ENCODE measurements around the gene MCAT.

DNA sequence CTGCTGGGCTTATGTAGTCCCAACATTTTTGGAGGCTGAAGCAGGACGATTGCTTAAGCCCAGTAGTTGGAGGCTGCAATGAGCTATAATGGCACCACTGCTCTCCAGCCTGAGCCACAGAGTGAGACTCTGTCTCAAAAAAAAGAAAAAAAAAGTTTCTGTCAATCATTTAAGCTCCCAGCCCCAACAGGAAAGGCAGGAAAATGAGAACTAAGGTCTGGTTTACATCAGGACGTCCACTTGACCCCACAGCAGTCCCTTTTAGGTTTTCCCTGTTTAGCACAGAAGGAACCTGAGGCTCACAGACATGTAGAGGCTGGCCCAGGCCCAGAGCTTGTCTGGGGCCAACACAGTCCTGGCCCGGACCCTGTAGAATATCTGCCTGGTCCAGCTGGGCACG is 44.8 kb downstream of the MCAT start:
- TF ChIP-seq, protein P1, sequence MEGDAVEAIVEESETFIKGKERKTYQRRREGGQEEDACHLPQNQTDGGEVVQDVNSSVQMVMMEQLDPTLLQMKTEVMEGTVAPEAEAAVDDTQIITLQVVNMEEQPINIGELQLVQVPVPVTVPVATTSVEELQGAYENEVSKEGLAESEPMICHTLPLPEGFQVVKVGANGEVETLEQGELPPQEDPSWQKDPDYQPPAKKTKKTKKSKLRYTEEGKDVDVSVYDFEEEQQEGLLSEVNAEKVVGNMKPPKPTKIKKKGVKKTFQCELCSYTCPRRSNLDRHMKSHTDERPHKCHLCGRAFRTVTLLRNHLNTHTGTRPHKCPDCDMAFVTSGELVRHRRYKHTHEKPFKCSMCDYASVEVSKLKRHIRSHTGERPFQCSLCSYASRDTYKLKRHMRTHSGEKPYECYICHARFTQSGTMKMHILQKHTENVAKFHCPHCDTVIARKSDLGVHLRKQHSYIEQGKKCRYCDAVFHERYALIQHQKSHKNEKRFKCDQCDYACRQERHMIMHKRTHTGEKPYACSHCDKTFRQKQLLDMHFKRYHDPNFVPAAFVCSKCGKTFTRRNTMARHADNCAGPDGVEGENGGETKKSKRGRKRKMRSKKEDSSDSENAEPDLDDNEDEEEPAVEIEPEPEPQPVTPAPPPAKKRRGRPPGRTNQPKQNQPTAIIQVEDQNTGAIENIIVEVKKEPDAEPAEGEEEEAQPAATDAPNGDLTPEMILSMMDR (conservative IDR thresholded peaks at IDR 0.05) = no peak
- no peak for TF ChIP-seq ZFX (IDR thresholded peaks at IDR 0.05)

All from C4-2B (cell line).